ENCODE measurements around the gene RRBP1. TPM values are rescaled to one million over a fixed set of nuclear protein-coding genes. Genes with fewer than 3 reads are reported as not detected.
A peak's percentile ranks its signal among the peaks of the same experiment; 100 is the strongest.

The RRBP1 gene
- total RNA-seq, 1 donor from 2014 or later: 459 TPM

DNA sequence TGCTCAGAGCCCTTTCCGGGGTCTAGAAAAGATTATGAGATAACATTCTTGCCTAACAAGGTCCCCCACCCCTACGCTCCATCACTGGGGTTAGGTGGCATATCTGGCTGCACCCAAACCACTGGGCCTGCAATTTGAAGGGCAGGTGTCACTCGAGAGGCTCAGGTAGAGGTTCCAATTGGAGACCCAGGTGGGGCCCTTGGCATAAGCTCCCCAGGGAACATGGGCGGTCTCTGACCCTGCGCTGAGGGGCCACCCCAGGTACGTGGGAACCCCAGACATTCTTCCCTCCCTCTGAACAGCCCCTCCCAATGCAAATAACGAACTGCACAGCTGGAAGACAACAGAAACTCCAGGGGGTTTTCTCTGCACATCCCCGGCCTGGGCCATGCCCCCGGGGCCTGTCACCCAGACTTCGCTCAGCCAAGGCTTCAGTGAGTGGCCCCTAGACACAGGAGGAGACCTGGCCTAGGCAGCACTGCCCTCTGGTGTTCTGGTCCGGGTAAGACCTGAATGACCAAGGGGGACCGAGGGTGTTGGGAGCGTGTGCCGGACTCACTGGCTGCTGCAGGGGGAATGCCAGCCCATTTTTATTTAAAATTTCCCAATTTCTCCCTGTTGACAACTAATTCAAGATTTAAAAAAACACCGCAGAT, 64.7 kb downstream of the RRBP1 start:
- H3K9me3 Mint-ChIP-seq (ENCODE audit: low read depth): no peaks in the 10 kb centered on the region
- H3K27ac Mint-ChIP-seq (ENCODE audit: unreplicated experiment): peak overlapping the region; percentile 69
- H3K4me3 Mint-ChIP-seq (ENCODE audit: unreplicated experiment): no peak overlapping the region
- TF ChIP-seq, protein P1, sequence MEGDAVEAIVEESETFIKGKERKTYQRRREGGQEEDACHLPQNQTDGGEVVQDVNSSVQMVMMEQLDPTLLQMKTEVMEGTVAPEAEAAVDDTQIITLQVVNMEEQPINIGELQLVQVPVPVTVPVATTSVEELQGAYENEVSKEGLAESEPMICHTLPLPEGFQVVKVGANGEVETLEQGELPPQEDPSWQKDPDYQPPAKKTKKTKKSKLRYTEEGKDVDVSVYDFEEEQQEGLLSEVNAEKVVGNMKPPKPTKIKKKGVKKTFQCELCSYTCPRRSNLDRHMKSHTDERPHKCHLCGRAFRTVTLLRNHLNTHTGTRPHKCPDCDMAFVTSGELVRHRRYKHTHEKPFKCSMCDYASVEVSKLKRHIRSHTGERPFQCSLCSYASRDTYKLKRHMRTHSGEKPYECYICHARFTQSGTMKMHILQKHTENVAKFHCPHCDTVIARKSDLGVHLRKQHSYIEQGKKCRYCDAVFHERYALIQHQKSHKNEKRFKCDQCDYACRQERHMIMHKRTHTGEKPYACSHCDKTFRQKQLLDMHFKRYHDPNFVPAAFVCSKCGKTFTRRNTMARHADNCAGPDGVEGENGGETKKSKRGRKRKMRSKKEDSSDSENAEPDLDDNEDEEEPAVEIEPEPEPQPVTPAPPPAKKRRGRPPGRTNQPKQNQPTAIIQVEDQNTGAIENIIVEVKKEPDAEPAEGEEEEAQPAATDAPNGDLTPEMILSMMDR (IDR thresholded peaks at IDR 0.05): peak; percentile 82
- H3K36me3 Mint-ChIP-seq (ENCODE audit: low read depth): peaks cover 37% of the 10 kb centered on the region
- peak; percentile 88 for DNase-seq (ENCODE audit: low spot score)
- H3K27me3 Mint-ChIP-seq (ENCODE audit: low read depth): no peaks in the 10 kb centered on the region
- peaks cover 29% of the 10 kb centered on the region for H3K4me1 Mint-ChIP-seq (ENCODE audit: low read depth)

DNA sequence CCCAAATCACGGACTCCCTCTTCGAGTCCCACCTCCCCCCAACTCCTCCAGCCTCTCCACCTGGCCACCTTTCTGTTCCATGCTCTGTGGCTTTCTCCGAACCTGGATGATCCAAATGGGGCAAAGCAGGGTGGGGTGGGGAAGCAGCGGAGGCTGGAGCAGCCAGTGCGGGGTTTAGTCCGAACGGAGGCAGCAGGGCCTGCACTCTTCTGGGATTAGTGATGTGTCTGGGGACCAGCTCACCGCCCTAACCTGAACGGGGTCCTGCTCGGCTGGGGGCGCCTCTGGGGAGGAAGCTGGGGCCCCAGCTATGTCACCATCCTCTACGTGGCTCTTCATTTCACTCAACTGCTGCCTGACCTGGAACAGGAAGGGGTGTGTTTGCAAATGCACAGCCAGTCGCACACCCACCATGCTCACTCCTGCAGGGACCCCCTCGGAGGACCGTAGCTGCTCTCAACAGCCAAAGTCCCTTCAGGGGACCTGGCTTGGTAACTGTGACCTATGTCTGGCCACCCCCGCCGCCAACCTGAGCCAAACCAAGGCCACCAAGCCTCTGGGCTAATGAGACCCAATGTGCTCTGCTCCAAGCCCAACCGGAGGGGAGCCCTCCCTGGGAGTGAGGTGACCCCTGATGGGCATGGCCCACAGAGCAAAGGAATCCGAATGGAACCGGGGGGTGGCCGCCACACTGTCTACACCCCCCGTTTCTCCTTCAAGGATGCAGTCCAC, 65.4 kb downstream of the RRBP1 start:
- peak overlapping the region; percentile 32 for H3K27ac Mint-ChIP-seq (ENCODE audit: unreplicated experiment)
- no peak overlapping the region for H3K4me3 Mint-ChIP-seq (ENCODE audit: unreplicated experiment)
- TF ChIP-seq, protein P1 (IDR thresholded peaks at IDR 0.05): no peak
- H3K9me3 Mint-ChIP-seq (ENCODE audit: low read depth): no peaks in the 10 kb centered on the region
- H3K4me1 Mint-ChIP-seq (ENCODE audit: low read depth): peaks cover 35% of the 10 kb centered on the region
- DNase-seq (ENCODE audit: low spot score): no peak
- no peaks in the 10 kb centered on the region for H3K27me3 Mint-ChIP-seq (ENCODE audit: low read depth)
- H3K36me3 Mint-ChIP-seq (ENCODE audit: low read depth): peaks cover 34% of the 10 kb centered on the region

DNA sequence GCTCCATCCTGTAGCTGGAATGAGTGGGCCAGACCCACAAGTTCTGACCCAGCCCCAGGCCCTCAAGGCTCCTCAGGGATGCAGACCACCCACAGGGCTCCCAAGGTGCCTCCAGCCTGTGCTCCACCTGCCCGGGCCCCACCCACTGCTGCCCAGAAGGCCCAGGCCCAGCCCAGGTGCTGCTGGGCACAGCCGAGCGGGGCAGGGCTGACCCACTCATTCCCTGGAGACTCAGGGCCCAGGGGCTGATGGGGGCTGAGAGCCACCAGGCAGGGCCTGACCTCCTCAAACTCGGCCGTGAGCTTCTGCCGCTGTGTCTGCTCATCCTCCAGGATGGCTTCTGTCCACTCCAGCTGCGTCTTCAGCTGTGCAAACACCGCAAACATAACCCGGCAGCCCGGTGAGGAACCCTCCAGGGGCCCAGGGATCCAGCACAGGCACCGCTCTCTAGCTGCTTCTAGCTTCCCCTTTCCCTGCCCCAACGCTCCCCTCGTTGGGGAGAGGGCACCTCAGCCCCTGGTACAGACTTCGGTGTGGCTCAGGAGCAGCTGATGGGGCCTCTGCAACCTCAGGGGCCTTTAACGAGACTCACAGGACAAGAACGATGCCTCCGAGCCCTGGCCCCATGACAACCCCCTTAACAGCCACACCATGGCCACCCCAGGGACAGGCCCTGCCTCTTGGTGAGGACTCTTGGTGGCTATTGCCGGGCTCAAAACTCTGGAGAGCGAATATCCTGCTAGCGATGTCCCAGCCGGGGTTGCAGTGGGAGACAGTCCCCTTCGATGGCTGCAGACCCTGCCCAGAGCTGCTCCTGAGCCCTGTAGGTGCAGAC, 66.2 kb downstream of the RRBP1 start:
- H3K4me1 Mint-ChIP-seq (ENCODE audit: low read depth): peaks cover 39% of the 10 kb centered on the region
- no peak for DNase-seq (ENCODE audit: low spot score)
- no peaks in the 10 kb centered on the region for H3K9me3 Mint-ChIP-seq (ENCODE audit: low read depth)
- H3K36me3 Mint-ChIP-seq (ENCODE audit: low read depth): peaks cover 34% of the 10 kb centered on the region
- H3K27ac Mint-ChIP-seq (ENCODE audit: unreplicated experiment): peak overlapping the region; percentile 32
- TF ChIP-seq, protein P1 (IDR thresholded peaks at IDR 0.05): no peak
- no peaks in the 10 kb centered on the region for H3K27me3 Mint-ChIP-seq (ENCODE audit: low read depth)
- H3K4me3 Mint-ChIP-seq (ENCODE audit: unreplicated experiment): no peak overlapping the region

DNA sequence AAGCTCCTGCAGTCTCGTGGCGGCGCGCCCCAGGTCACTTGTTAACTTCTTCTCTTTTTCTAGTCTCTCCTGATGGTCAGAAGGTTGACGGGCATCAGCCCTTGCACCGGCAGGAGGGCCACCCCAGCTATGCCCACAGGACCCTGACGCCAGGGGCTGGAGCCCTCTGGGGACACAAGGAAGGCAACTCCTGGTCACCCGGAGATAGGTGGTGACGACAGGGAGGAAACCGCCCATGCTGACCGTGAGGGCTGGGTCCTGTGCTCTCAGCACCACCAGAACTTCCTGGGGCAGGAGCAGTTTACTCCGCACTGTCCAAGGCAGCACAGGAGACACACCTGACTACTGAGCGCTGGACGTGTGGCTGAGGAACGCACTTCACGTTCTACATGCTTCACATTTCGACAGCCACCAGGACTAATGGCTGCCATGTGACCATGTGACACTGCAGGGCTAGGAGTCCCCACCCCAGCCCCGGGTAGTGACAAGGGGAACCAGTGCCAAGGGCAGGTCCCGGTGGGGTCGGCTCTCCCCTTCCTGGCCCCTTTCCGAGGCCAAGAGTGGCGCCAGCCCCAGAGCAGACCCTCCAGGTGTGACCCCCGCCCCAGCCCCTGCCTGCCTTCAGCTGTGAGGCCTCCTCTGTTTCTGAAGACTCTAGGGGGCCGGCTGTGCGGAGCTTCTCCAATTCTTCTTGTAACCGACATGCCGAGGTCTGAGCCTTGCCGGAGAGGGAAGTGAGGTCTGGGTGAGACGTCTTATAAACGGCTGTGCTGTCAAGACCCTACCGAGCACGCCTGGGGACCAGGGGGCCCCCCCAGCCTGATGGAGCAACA, 67.0 kb downstream of the RRBP1 start:
- H3K27ac Mint-ChIP-seq (ENCODE audit: unreplicated experiment): peak overlapping the region; percentile 69
- no peaks in the 10 kb centered on the region for H3K27me3 Mint-ChIP-seq (ENCODE audit: low read depth)
- TF ChIP-seq, protein P1 (IDR thresholded peaks at IDR 0.05): no peak

More for the DNA sequence above, 67.0 kb downstream of the RRBP1 start:
- H3K4me1 Mint-ChIP-seq (ENCODE audit: low read depth): peaks cover 45% of the 10 kb centered on the region
- H3K4me3 Mint-ChIP-seq (ENCODE audit: unreplicated experiment): no peak overlapping the region
- H3K9me3 Mint-ChIP-seq (ENCODE audit: low read depth): no peaks in the 10 kb centered on the region
- peaks cover 33% of the 10 kb centered on the region for H3K36me3 Mint-ChIP-seq (ENCODE audit: low read depth)
- no peak for DNase-seq (ENCODE audit: low spot score)
